GM18861 (cell line): ENCODE data around the gene PABPN1.
A peak's percentile ranks its signal among the peaks of the same experiment; 100 is the strongest.

Experiments
- ATAC-seq: cut with Tn5 transposase; IDR thresholded peaks from one replicate; pipeline ENCODE4 v1.9.1; 2021; ENCODE audit not compliant: unreplicated experiment

Gene PABPN1

DNA sequence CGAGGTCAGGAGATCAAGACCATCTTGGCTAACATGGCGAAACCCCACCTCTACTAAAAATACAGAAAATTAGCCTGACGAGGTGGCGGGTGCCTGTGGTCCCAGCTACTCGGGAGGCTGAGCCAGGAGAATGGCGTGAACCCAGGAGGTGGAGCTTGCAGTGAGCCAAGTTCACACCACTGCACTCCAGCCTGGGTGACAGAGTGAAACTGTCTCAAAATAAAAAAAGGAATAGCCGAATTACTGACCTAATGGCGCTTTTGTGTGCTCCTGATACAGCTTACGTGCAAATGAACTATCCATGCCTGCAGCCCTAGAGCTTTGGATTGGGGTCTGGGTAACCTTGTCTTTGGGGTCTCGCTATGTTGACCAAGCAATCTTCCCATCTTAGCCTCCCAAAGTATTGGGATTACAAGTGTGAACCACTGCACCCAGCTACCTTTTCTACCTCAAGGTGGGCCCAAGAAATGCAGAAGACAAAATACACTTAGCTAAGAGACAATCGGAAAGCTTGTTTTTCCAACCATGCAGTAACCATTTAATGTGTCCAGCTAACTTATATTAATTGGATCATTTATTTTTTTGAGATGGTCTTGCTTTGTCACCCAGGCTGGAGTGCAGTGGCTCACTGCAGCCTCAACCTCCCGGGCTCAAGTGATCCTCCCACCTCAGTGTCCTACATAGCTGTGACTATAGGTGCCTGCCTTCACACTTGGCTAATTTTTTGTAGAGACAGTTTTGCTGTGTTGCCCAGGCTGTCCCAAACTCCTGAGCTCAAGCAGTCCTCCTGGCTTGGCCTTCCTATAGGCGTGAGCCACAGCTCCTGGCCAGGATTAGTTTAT lies 5.5 kb downstream of the PABPN1 start:
- ATAC-seq, result no peak

DNA sequence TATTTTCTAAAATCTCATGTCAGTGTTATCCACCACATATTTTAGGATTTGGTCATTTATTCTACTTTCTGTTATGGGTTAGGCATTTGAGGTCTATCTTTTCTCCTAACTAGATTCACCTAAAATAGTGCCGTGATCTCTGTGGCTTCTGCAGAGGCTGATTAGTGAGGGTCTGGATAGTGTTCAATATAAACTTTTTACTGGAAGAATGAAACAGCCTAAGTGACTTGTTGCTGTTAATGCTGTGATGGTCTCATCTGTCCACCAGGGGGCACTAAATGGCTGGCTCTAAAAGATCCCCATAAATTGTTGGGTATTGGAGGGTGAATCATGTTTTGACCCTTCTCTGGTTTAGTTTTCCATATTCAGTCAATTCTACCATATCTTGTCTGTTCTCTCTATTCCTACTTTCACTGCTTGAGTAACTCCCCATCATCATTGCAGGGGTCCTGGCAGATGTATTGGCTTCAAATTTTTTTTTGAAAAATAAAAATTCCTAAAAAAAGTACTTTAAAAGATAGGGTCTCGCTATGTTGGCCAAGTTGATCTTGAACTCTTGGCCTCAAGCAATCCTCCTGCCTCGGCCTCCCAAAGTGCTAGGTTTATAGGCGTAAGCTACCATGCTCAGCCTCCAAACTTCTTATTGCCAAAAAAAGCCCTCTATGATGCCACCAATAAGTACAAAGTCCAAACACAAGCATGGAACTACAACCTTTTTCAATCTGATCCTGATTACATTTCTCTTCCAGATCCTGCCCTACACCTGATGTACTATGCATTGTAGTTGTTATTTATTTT lies 6.9 kb downstream of the PABPN1 start:
- ATAC-seq, result peak; percentile 49

DNA sequence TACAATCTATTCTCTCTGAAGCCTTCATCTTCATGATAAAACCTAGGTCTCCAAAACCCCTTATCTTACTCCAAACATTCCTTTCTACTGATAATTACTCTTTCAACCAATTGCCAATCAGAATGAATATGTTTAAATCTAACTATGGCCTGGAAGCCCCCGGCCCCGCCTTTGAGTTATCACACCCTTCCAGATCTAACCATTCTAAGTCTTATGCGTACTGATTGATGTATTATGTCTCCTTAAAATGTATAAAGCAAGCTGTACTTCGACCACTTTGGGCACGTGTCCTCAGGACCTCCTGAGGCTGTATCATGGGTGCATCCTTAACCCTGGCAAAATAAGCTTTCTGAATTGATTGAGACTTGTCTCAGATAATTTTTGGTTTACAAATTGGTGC lies 14.4 kb downstream of the PABPN1 start:
- ATAC-seq, result no peak

DNA sequence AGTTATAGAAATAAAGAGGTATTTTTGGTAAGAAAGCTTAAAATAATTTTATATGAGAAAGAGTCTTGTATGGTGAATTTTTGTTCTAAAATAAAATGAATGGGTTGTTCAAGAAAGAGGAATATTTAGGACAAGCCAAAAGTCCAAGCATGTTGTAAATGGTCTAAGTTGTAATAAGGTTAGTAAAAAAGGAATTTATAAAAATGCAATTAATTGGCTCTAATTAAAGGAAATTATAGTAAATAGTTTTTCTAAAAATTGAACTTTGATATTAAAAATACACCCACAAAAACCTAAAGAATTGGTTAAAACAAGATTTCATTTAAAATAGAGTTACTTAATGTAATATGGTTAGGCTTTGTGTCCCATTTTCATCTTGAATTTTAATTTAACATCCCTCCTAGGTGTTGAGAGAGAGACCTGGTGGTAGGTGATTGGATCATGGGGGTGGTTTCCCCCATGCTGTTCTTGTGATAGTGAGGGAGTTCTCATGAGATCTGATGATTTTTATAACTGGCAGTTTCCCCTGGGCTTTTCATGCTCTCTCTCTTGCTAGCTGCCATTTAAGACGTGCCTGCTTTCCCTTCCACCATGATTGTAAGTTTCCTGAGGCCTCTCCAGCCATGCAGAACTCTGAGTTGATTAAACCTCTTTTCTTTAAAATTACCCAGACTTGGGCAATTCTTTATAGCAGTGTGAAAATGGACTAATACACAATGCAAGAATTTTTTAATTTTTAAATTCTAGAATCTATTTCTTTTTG lies 18.4 kb downstream of the PABPN1 start:
- no peak for ATAC-seq

DNA sequence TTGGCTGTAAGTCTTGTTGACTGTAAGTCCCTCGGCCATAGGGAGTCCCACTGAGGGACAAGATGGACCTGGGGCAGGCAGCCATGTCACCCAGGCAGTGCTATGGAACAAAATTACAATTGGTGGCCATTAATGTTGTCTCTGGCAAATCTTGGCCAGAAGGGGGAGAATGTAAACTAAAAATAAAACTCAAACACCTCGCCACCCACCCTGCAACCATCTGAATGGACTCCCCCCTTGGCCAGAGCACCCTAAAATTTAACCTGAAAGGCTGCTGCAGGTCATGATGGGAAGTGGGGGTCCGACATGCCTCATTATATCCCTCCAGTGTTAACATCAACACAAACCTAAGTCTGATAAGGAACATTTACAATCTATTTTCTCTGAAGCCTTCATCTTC lies 23.2 kb downstream of the PABPN1 start:
- no peak for ATAC-seq

DNA sequence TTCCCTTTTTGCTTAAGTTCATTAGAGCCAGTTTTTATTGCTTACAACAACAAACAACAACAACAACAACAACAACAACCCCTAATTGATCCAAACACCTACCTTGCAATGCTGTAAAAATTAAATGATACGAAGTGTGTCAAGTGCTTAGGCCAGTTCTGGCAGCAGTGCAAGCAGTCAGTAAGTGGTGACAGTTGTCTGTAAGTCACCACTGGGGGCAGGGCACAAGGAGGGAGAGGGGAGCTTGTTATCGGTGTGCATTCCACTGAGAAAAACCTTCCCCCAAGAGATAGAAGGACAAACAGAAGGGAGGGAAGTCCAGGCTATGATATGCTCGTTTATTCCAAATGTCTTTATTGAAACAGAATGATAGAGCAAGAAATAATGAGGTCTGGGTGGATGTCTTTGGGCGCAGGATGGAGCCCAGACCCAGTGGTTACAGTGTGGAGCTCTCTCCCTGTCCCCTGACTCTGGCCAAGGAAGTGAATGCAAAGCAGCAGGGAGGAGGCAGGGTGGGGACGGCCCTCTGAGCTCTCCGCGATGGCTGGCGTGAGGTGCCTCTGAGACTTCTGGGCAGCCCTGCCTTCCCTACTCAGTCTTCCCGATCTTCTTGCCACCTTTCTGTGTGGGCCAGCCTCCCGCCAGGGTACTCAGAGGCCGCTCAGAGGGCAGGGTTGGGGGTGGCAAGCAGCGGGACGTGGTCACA lies 24.9 kb downstream of the PABPN1 start:
- ATAC-seq, result no peak

DNA sequence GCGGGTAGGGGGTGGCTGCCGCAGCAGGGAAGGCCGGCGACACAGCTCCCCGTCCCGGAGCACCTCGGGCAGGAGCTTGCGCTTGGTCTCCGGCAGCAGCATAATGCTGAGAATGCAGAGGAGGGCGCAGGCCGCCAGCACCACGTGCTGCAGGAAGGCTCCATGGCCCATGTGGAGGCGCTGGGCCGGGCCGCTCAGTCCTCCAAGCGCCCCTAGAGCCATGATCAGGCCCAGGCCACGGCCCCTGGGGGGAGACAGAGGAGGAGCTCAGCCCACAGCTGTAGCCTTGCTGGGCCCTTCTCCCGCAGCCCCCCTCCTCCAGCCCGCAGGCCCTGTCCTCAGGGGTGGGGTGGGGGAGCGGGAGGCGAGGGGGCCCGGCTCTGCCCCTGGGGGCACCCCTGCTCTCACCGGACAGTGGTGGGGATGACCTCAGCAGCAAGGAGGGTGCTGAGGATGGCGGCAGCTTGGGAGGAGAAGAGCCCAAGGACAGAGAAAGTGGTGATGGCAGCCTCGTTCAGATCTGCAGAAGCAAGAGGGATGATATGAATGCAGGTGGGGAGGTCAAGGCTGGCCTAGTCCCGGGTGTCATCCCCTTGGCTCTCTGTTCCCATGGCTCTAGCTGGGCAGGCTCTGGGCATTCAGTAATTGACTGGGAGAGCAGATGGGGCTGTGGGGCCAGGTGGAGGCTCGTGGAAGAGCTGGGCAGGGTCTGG lies 25.6 kb downstream of the PABPN1 start:
- no peak for ATAC-seq

DNA sequence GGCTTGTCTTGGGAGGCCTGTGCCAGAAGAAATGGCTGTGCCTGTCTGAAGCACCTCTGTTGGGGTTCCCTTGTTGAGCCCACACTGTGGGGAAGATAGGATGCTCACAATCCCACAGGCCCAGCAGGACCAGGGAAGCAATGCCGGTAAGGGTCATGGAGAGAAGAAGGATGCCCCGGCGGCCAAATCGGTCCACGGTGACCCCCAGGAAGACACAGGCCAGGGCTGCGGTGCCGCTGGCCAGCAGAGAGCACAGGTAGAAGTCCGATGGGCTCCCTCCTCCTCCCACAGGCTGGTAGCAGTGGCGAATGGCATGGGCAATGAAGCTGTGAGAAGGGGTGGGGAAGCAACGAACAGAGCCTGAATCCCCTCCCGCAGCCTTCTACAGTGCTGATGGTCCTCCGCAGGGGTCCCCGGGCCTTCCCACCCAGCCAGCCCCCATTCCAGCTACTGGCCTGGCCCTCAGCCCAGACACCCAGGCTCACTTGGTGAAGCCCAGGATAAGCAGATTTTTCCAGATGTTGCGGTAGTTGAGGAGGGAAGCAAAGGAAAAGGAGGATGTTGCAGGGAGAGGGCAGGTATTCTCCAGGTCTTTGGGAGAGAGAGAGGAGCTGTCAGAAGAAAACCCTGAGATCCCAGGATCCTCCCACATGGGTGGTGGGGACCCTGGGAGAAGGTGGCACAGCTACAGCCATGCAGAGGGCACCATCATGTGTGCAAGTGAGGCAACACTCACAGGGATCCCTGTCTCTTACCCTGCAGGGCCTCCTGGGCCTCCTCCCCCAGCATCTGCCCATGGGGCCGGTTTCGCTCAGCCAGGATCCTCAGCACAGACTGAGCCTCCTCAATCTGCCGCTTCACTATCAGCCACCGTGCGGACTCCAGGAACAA lies 26.4 kb downstream of the PABPN1 start:
- ATAC-seq, result no peak

DNA sequence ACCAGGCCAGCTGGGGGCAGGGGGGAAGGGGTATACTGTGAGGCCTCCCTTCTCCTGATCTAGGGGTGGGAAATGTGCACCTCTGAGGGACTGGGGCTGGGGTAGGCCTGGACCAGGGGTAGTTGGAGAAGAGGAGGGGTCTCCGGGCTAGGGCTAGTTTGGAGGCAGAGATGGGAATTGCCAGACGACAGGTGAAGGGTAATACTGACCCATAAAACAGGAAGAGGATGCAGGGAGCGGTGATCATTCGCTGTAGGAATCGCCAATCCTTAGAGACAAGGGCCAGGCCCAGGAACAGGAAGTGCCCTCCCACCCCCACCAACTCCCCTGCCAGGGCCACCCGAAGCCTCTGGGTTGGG lies 27.0 kb downstream of the PABPN1 start:
- ATAC-seq, result no peak

DNA sequence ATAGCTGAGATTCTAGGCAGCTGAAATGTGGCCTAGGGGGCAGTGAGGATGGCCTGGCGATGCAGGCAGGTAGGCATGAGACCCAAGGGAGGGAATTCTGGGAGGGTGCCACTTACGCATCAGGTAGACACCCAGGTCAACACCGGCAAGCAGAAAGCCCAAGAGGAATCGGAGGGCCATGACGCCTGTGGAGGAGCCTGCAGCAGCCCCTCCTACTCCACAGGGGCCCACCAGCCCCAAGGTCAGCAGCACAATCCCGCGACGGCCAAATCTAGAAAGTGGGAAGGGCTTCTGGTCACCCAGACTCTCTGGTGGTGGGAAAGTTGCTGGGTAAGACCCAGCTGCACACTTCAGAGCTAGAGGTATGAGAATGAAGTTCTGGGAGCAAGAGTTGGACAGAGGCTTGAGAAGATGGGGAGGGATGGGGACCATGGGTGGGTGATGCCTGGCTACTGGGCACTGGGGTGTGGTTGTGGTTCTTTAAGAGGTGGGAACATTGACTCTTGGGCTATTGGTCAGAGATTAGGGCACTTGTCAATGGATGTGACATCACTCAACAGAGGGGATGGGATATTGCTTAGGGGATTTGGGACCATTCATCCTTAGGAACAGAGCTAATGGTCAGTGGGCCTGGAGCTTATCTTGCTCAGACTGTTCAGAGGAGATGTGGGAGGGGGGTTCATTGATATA lies 28.0 kb downstream of the PABPN1 start:
- no peak for ATAC-seq

DNA sequence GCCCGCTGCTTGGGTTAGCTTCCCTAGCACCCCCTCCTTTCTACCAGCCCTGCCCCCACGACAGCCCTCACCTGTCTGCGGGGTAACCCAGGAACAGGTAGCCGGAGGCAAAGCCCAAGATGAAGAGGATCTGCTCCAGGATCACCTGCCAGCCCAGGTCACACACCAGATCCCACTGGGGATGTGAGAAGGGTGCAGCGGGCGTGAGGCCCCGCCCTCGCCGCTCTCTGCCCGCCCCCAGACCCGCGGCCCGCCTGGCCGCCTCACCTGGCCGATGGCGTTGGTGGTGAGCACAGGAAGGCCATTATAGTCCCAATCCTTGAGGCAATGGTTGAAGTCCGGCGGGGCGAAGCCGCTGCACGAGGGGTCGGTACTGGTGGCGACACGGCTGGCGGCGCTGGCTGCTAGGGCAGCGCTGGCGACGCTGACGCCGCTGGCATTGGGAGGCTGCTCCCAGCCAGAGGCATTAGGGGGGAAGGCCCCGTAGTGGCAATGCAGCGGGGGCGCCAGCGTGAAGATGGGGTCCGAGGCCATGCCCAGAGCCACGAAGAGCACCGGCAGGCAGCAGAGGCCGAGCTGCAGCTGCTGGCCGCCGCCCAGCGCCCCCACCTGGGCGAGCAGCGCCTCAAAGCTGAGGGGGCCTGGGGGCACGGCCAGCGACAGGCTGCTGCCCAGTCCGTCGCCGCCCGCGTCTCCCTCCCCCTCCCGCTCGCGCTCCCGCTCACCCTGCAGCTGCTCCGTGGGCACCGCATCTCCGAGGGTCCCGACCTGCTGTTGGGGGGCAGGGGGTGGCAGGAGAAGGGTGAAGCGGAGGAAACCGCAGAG lies 30.6 kb downstream of the PABPN1 start:
- ATAC-seq, result no peak

DNA sequence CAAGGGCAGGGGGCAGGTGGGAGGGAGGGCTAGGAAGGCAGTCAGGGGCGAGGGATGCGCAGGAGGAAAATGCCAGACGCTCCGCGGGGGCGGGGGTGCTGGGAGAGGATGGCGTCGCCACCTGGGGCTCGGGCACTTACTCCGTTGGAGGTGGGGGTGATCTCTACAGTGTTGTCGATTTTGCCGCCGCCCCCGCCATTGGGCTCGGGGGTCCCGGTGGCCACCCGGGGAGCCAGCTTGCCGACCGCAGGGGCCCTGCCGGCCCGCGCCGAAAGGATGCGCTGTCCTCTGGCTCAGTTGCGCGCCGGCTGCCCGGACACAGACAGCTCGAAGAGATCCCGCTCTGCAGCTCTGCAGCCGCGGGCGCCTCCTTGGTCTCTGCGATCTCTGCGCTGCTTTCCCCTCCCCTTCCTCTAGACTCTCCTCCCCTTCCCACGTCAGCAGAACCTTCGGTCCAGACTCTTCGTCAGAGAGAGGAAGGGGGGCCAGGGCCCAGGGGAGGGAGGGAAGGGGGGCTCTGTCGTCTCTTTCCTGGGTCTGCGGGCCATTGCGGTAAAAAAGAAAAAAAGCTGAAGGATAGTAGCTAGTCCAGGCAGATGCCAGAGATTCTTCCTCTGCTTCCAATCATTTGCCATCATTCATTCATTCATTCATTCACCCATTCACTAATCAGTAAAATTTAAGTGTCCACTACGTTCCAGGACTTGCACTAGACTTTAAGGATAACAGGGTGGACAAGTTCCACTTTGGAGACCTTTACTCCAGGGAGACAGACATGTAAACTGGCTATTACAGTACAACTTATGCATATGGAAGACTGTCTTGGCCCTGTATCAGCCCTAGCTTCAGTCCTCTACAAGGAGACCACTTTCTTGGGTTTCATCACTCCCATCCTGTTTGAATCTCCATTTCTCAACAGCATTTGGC lies 31.5 kb downstream of the PABPN1 start, which contains the start of gene SLC22A17:
SLC22A17 (minus strand) TSS at position 382 of the 927 bp plus-strand sequence.
- no peak for ATAC-seq

DNA sequence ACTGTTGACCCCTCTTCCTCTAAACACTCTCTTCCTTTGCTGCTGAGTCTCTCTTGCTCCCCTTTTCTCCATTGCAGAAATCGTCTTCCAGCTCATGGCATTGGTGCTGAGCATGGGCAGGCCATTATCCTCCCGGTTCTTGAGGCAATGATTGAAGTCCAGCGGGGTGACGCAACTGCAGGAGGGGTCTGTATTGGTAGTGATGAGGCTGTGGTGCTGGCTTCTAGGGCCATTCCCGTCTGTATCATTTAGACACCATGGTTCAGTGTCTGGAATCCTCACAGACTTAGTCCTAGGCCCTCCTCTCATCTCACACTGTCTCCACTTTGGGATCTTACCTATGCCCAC lies 32.1 kb downstream of the PABPN1 start:
- no peak for ATAC-seq

DNA sequence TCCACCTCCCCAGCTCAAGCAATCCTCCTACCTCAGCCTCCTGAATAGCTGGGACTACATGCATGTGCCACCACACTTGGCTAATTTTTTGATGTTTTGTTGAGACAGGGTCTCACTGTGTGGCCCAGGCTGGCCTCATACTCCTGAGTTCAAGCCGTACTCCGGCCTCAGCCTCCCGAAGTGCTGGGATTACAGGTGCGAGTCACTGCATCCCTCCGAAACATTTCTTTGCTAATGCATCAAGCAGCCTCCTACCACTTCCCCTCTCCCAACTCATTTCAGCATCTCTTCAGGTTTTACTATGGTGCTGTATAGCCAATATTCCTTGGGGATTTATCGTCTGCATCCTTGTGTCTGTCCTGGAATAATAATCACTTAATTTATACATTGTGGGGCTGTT lies 33.7 kb downstream of the PABPN1 start:
- no peak for ATAC-seq

DNA sequence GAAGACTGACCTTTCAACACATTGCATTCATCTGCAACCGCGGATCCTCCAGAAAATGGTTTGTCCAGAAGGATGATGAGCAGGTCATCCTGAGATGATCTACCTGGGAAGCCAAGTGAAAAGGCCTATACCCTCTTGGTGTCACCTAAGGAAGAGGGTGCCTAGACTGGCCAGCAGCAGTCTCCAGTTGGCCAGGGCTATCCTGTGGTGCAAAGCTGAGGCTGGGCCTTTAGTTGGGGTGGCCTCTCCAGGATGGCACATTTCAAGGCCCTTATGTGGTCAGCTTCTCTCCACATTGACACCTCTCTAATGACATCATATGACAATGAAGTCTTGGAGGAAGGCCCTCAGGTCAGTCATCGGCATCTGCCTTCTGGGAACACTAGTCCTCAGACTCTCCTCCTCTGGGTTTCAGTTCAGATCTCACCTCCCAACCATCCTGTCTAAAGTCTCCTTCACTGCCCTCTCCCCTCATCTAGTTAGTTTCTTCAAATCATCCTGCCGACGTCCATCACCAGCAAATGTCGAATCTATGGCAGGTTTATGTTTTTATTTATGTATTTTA lies 34.7 kb downstream of the PABPN1 start:
- no peak for ATAC-seq

DNA sequence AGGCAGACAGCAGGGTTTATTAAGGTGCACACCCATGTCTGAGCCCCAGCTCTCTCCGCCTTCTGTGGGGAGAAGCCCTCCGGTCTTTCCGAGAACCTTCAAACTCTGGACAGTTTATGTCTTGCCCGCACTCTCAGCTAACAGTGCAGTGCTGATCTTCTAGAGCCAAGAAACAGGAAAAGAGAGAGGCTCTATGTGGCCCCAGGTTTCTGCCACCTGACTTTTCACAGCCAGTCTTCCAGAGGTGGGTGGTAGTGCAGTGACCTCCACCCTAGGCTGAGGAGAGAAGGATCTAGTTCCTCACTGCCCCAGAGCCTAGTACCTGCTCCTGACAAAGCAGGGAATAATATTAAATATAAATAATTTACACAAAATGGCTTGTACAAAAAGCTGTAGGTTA lies 35.4 kb downstream of the PABPN1 start:
- no peak for ATAC-seq

DNA sequence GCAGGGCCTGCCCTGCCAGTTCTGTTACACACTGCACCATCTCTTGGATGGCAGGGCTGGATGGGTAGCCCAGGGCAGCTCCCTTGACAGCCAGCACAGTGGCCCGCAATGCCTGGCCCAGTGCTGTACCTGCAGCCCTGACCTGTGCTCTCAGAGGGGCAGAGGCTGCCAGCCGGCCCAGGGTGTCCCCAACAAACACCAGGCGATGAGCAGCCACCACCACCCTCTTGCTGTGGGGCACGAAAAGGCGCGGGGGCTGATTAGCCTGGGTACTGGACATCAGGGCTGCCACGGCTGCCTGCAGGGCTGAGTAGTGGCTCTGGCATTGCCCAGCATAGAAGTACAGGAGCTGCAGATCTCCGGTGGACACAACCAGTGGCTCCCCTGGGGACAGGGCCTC lies 36.0 kb downstream of the PABPN1 start:
- no peak for ATAC-seq
